A549 treated with CpdA at 1 μM for 4 hours (cell line): ENCODE measurements around the gene IL15RA. TPM values are rescaled to one million over a fixed set of nuclear protein-coding genes. Genes with fewer than 3 reads are reported as not detected.

Experiments used
- total RNA-seq: library from RNA; stranded (reverse); fragments of 200-300 nt; extraction: Qiagen RNA extraction; gene quantifications from 5 replicates; pipeline ENCODE4 v1.2.3, GENCODE V29; 2022; ENCODE audit warnings: low read depth

IL15RA gene, protein sequence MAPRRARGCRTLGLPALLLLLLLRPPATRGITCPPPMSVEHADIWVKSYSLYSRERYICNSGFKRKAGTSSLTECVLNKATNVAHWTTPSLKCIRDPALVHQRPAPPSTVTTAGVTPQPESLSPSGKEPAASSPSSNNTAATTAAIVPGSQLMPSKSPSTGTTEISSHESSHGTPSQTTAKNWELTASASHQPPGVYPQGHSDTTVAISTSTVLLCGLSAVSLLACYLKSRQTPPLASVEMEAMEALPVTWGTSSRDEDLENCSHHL
- total RNA-seq = 3.3 to 4.5 TPM (median 3.8 TPM) in 5 replicates

DNA sequence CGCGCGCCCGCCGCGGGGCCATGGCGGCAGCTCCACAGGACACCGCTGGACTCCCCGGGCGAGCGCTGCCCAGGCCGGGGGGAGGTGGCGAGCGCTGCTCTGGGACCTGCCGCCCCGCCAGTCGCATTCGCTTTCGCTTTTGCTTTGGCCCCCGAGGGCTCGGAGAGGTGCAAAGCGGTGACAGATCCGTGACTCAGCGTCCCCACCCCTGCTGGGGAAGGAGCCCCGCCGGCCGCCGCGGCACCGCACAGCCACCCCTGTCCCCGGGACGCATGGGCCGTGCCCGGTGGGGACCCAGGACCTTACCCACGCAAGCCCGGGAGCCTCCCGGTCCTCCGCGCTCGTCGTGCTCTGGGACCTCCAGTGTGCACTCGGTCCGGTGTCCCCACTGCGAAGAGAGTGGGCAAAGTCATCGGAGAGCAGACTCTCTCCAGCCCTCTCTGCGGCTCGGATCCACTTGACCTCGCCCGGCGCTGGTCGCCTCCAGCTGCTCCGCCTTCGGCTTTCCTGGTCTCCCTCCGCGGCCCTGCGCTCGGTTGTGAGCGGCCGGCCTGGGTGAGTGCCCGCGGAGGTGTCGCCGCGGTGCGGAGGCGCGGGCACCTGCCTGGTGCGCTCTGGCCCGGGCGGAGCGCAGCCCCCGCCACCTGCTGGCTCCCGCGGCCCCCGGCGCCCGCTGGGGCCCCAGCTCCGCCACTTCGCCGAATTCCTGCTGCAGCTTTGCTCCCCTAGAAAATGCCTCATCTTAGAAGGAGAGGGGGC, at the start of gene IL15RA:
Gene IL15RA, minus strand, starts transcription at position 73 of the 759 bp plus-strand sequence. Its CDS starts 51 bp downstream, at position 22.

Other genes starting within 250 kb of the IL15RA start
- gene GDI2, start 164.1 kb downstream of the IL15RA start, total RNA-seq = 202 to 279 TPM (median 207 TPM) in 5 replicates
- 7.1 to 10.8 TPM (median 10.4 TPM) in 5 replicates for gene ANKRD16, start 87.7 kb downstream of the IL15RA start, total RNA-seq
- 35.0 to 45.3 TPM (median 43.8 TPM) in 5 replicates for gene FBH1, start 87.3 kb downstream of the IL15RA start, total RNA-seq
- gene IL2RA, start 84.8 kb upstream of the IL15RA start, total RNA-seq = not detected in 5 replicates
- 109 to 128 TPM (median 116 TPM) in 5 replicates for gene RBM17, start 111.5 kb upstream of the IL15RA start, total RNA-seq
- gene PFKFB3, start 225.4 kb upstream of the IL15RA start, total RNA-seq = 175 to 192 TPM (median 188 TPM) in 5 replicates